ENCODE measurements around the gene RPH3AL.

DNA sequence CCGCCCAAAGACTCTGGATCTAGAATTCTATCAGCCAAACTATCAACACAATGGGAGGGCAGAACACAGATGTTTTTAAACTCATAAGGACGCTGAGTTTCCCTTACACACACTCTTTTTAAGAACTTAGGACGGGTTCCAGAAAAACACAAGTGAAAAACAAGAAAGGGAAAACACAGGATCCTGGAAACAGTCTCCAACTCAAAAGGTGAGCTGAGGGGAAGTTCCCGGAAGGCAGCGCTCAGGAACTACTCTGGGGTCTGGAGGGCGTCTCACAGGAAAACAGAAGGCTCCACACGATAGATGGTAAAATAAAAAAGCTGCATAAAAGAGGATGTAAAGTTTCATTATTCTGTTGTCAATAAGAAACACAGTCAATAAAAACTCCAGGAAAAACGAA, 91.0 kb downstream of the RPH3AL start:
- TF ChIP-seq POLR2A (IDR thresholded peaks at IDR 0.05; ENCODE audit: low read depth, low read length) (no peak), POLR2AphosphoS5 (IDR thresholded peaks at IDR 0.05; ENCODE audit: low read depth, low read length) (no peak), TAF1 (IDR thresholded peaks at IDR 0.05; ENCODE audit: borderline replicate concordance, low read depth, low read length) (no peak)

Data from GM12892 (cell line).